ENCODE data around the gene SLIT3. TPM values are rescaled to one million over a fixed set of nuclear protein-coding genes. Genes with fewer than 3 reads are reported as not detected.

Gene SLIT3
- total RNA-seq, 2 experiments from 2014 or later: 1.8 to 2.1 TPM

GRCh38 chr5:169197343-169197742, 103.6 kb downstream of the SLIT3 start:
- H3K27ac Mint-ChIP-seq: no peak overlapping the region

GRCh38 chr5:169196059-169196458, 104.9 kb downstream of the SLIT3 start:
- H3K27ac Mint-ChIP-seq: no peak overlapping the region

More at GRCh38 chr5:169197343-169197742, 103.6 kb downstream of the SLIT3 start:
- Mint-ChIP-seq H3K36me3 (no peaks in the 10 kb centered on the region), H3K4me3 (no peak overlapping the region), H3K9me3 (peaks cover 2% of the 10 kb centered on the region), H3K27me3 (peaks cover 3% of the 10 kb centered on the region), H3K4me1 (ENCODE audit: low read depth) (no peaks in the 10 kb centered on the region)
- ChIA-PET POLR2A (no interaction called here), CTCF (no interaction called here)
- intact Hi-C loops (cut with micrococcal nuclease): no loop called here
- no peak for DNase-seq

GRCh38 chr5:169195601-169196000, 105.3 kb downstream of the SLIT3 start:
- H3K4me1 Mint-ChIP-seq (ENCODE audit: low read depth): no peaks in the 10 kb centered on the region
- H3K36me3 Mint-ChIP-seq: no peaks in the 10 kb centered on the region
- H3K4me3 Mint-ChIP-seq: no peak overlapping the region
- H3K9me3 Mint-ChIP-seq: no peaks in the 10 kb centered on the region
- CTCF ChIA-PET: no interaction called here
- no peaks in the 10 kb centered on the region for H3K27me3 Mint-ChIP-seq
- POLR2A ChIA-PET: no interaction called here
- H3K27ac Mint-ChIP-seq: no peak overlapping the region
- intact Hi-C loops (cut with micrococcal nuclease): no loop called here
- no peak for DNase-seq

More at GRCh38 chr5:169196059-169196458, 104.9 kb downstream of the SLIT3 start:
- Mint-ChIP-seq H3K4me3 (no peak overlapping the region), H3K4me1 (ENCODE audit: low read depth) (no peaks in the 10 kb centered on the region), H3K9me3 (no peaks in the 10 kb centered on the region), H3K27me3 (no peaks in the 10 kb centered on the region), H3K36me3 (no peaks in the 10 kb centered on the region)
- intact Hi-C loops (cut with micrococcal nuclease): no loop called here
- no peak for DNase-seq
- CTCF ChIA-PET: no interaction called here
- POLR2A ChIA-PET: no interaction called here

- Mint-ChIP-seq H3K4me3 (no peak overlapping the region), H3K36me3 (no peaks in the 10 kb centered on the region), H3K4me1 (ENCODE audit: low read depth) (no peaks in the 10 kb centered on the region), H3K27ac (no peak overlapping the region), H3K9me3 (no peaks in the 10 kb centered on the region), H3K27me3 (peaks cover 2% of the 10 kb centered on the region)
- CTCF ChIA-PET: no interaction called here
- intact Hi-C loops (cut with micrococcal nuclease): no loop called here
- POLR2A ChIA-PET: no interaction called here
- DNase-seq: no peak
These were observed 108.4 kb downstream of the SLIT3 start for GRCh38 chr5:169192536-169192935.

GRCh38 chr5:169190849-169191248, 110.1 kb downstream of the SLIT3 start:
- DNase-seq: no peak
- H3K4me3 Mint-ChIP-seq: no peak overlapping the region
- intact Hi-C loops (cut with micrococcal nuclease): no loop called here
- peaks cover 2% of the 10 kb centered on the region for H3K27me3 Mint-ChIP-seq
- no peak overlapping the region for H3K27ac Mint-ChIP-seq
- no peaks in the 10 kb centered on the region for H3K9me3 Mint-ChIP-seq
- no peaks in the 10 kb centered on the region for H3K36me3 Mint-ChIP-seq
- POLR2A ChIA-PET: no interaction called here
- CTCF ChIA-PET: no interaction called here
- no peaks in the 10 kb centered on the region for H3K4me1 Mint-ChIP-seq (ENCODE audit: low read depth)

GRCh38 chr5:169185626-169186025, 115.3 kb downstream of the SLIT3 start:
- Mint-ChIP-seq H3K9me3 (no peaks in the 10 kb centered on the region), H3K4me3 (no peak overlapping the region), H3K36me3 (no peaks in the 10 kb centered on the region), H3K27me3 (peaks cover 2% of the 10 kb centered on the region), H3K27ac (no peak overlapping the region), H3K4me1 (ENCODE audit: low read depth) (no peaks in the 10 kb centered on the region)
- intact Hi-C loops (cut with micrococcal nuclease): no loop called here
- ChIA-PET POLR2A (no interaction called here), CTCF (no interaction called here)
- DNase-seq: no peak

GRCh38 chr5:169183576-169183975, 117.4 kb downstream of the SLIT3 start:
- no peak overlapping the region for H3K4me3 Mint-ChIP-seq
- ChIA-PET POLR2A (no interaction called here), CTCF (no interaction called here)
- intact Hi-C loops (cut with micrococcal nuclease): no loop called here
- H3K27ac Mint-ChIP-seq: no peak overlapping the region
- no peaks in the 10 kb centered on the region for H3K27me3 Mint-ChIP-seq
- no peaks in the 10 kb centered on the region for H3K4me1 Mint-ChIP-seq (ENCODE audit: low read depth)
- H3K36me3 Mint-ChIP-seq: no peaks in the 10 kb centered on the region
- DNase-seq: no peak
- H3K9me3 Mint-ChIP-seq: no peaks in the 10 kb centered on the region

- no peak for DNase-seq
- intact Hi-C loops (cut with micrococcal nuclease): no loop called here
- Mint-ChIP-seq H3K4me3 (no peak overlapping the region), H3K4me1 (ENCODE audit: low read depth) (no peaks in the 10 kb centered on the region), H3K27me3 (no peaks in the 10 kb centered on the region), H3K9me3 (no peaks in the 10 kb centered on the region), H3K27ac (no peak overlapping the region), H3K36me3 (no peaks in the 10 kb centered on the region)
- CTCF ChIA-PET: no interaction called here
- POLR2A ChIA-PET: no interaction called here
These were observed 118.1 kb downstream of the SLIT3 start for GRCh38 chr5:169182797-169183196.

- H3K27ac Mint-ChIP-seq: no peak overlapping the region
- H3K4me1 Mint-ChIP-seq (ENCODE audit: low read depth): no peaks in the 10 kb centered on the region
- no peak for DNase-seq
- intact Hi-C loops (cut with micrococcal nuclease): no loop called here
- ChIA-PET CTCF (no interaction called here), POLR2A (no interaction called here)
- H3K4me3 Mint-ChIP-seq: no peak overlapping the region
- H3K27me3 Mint-ChIP-seq: no peaks in the 10 kb centered on the region
- no peaks in the 10 kb centered on the region for H3K9me3 Mint-ChIP-seq
- H3K36me3 Mint-ChIP-seq: no peaks in the 10 kb centered on the region
These were observed 119.1 kb downstream of the SLIT3 start for GRCh38 chr5:169181814-169182213.

GRCh38 chr5:169178754-169179153, 122.2 kb downstream of the SLIT3 start:
- H3K27ac Mint-ChIP-seq: no peak overlapping the region
- no peak for DNase-seq
- POLR2A ChIA-PET: no interaction called here
- CTCF ChIA-PET: no interaction called here
- H3K36me3 Mint-ChIP-seq: no peaks in the 10 kb centered on the region
- H3K9me3 Mint-ChIP-seq: no peaks in the 10 kb centered on the region
- no peak overlapping the region for H3K4me3 Mint-ChIP-seq
- intact Hi-C loops (cut with micrococcal nuclease): no loop called here
- no peaks in the 10 kb centered on the region for H3K4me1 Mint-ChIP-seq (ENCODE audit: low read depth)
- H3K27me3 Mint-ChIP-seq: no peaks in the 10 kb centered on the region

- no peaks in the 10 kb centered on the region for H3K4me1 Mint-ChIP-seq (ENCODE audit: low read depth)
- POLR2A ChIA-PET: no interaction called here
- DNase-seq: no peak
- no peak overlapping the region for H3K4me3 Mint-ChIP-seq
- no peaks in the 10 kb centered on the region for H3K27me3 Mint-ChIP-seq
- no peaks in the 10 kb centered on the region for H3K9me3 Mint-ChIP-seq
- intact Hi-C loops (cut with micrococcal nuclease): no loop called here
- no peak overlapping the region for H3K27ac Mint-ChIP-seq
- no peaks in the 10 kb centered on the region for H3K36me3 Mint-ChIP-seq
- CTCF ChIA-PET: no interaction called here
These were observed 122.7 kb downstream of the SLIT3 start for GRCh38 chr5:169178274-169178673.

- intact Hi-C loops (cut with micrococcal nuclease): no loop called here
- POLR2A ChIA-PET: no interaction called here
- DNase-seq: no peak
- CTCF ChIA-PET: no interaction called here
- H3K27me3 Mint-ChIP-seq: no peaks in the 10 kb centered on the region
- no peak overlapping the region for H3K27ac Mint-ChIP-seq
- H3K36me3 Mint-ChIP-seq: no peaks in the 10 kb centered on the region
- no peak overlapping the region for H3K4me3 Mint-ChIP-seq
- no peaks in the 10 kb centered on the region for H3K9me3 Mint-ChIP-seq
- H3K4me1 Mint-ChIP-seq (ENCODE audit: low read depth): no peaks in the 10 kb centered on the region
These were observed 123.9 kb downstream of the SLIT3 start for GRCh38 chr5:169176709-169177694.

GRCh38 chr5:169175733-169176132, 125.2 kb downstream of the SLIT3 start:
- intact Hi-C loops (cut with micrococcal nuclease): no loop called here
- ChIA-PET CTCF (no interaction called here), POLR2A (no interaction called here)
- Mint-ChIP-seq H3K27ac (no peak overlapping the region), H3K27me3 (no peaks in the 10 kb centered on the region), H3K4me1 (ENCODE audit: low read depth) (no peaks in the 10 kb centered on the region), H3K9me3 (no peaks in the 10 kb centered on the region), H3K36me3 (no peaks in the 10 kb centered on the region), H3K4me3 (no peak overlapping the region)
- DNase-seq: no peak

Data from activated CD4-positive, alpha-beta memory T cell treated with anti-CD3 and anti-CD28 coated beads for 36 hours (primary cell).